ENCODE results near the gene CROCC2.
"Not testable (repeated sequence)": the region's sequence is repeated elsewhere in the genome, so short reads cannot be mapped to it uniquely, and the experiment has no call there.

The CROCC2 gene

GRCh38 chr2:240972201-240972600 is 66.1 kb downstream of the CROCC2 start:
- DNase-seq = no peak

- DNase-seq = no peak
These were observed 66.7 kb downstream of the CROCC2 start for GRCh38 chr2:240972636-240973521.

DNA sequence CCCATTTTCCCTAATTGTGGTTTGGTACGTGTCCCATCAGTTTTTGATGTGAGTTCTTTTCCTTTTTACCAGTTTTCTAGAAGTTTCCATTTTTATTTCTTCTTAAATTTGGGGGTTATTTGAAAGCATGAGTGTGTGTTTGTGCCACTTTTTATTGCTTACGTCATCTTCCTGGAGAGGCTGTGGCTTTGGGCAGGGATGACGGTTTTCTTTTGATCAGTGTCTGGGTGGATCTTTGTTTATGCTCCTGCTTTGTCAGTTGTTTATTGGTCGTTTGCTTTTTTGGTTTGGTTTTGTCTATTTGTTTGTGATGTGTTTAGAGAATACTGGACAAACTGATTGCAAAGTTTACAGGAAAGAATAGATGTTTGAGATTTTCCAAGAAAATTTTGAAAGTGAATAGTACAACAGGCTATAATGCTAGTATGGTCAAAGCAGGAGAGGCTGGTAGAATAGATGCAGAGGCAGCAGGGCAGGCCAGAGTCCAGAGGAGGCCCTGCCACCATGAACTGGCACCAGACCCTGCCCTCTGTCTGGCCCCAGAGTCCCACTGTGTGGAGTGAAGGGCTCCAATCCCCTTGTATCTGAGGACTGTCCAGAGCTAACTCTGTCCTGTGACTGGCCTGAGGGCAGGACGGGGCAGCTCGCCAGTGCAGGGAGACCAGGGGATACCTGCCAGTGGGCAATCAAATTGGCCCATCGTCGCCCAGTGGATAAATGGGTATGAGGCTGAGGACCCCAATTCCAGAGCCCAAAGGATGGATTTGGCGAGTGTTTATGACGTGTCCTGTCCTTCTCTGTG is 68.8 kb downstream of the CROCC2 start:
- peak; percentile 27 to 59 for DNase-seq

DNA sequence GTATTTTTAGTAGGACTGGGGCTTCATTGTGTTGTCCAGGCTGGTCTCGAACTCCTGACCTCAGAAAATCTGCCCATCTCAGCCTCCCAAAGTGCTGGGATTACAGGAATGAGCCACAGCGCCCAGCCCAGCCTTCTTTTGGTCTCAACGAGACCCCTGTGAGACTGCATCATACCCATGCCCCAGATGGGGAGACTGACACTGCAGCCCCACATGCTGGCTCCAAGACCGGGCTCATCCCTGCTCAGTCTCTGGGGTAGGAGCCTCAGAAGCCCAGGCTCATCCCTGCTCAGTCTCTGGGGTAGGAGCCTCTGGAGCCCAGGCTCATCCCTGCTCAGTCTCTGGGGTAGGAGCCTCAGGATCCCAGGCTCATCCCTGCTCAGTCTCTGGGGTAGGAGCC is 69.8 kb downstream of the CROCC2 start:
- DNase-seq = not testable (repeated sequence)

GRCh38 chr2:240981280-240981679 is 75.1 kb downstream of the CROCC2 start:
- no peak for DNase-seq

- no peak for DNase-seq
These were observed 76.0 kb downstream of the CROCC2 start for GRCh38 chr2:240981871-240982800.

DNA sequence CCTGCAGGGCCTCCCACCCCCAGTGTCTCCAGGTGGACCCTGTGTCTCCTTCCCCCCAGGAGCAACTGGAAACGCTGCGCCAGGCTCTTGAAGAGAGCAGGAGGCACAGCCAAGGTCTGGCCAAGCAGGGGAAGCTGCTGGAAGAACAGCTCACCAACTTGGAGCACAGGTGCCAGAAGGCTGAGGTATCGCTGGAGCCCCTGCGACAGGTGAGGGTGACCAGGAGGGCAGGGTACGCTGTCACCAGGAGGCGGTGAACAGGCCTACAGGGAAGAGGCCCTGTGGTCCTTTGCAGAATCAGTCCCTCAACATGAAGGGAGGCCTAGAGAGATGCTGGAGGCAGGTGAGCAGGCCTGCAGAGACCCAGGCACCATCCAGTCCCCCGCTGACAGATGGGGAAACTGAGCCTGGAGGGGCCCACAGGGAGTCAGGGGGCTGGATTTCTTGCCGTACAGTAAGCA is 76.7 kb downstream of the CROCC2 start:
- no peak for DNase-seq

GRCh38 chr2:240983361-240983995 is 77.3 kb downstream of the CROCC2 start:
- peak in 1 of 2 donors; percentile 37 for DNase-seq

GRCh38 chr2:240983996-240984498 is 77.9 kb downstream of the CROCC2 start:
- no peak for DNase-seq

GRCh38 chr2:240985881-240986786 is 80.0 kb downstream of the CROCC2 start:
- DNase-seq = no peak

DNA sequence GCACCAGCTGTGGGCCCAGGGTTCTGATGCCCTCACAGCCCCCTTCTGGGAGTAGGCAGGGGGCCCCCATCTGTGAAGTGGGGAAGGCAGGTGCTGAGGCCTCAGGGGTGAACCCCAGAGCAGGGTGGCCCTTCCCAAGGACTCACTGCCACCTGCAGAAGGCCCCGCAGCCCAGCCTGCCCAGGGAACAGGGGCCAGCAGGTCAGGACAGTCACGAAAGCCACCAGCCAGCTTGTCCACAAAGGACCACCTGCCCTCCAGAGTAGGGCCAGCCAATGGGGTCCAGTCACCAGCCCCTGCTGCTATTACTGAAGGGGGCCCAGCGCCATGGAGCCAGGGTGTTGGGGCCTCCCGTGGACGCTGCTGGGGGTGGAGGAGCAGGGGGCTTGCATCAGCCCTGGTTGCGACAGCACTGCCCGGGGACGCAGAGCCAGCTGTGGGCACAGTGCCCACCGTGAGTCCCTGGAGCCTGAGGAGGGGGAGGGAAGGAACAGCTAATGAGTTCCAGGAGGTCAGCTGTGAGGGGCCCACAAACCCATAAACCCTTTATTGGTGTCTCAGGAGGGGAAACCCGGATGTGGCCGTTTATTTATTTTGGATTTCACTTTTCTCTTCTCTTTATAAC is 80.8 kb downstream of the CROCC2 start:
- DNase-seq = no peak

DNA sequence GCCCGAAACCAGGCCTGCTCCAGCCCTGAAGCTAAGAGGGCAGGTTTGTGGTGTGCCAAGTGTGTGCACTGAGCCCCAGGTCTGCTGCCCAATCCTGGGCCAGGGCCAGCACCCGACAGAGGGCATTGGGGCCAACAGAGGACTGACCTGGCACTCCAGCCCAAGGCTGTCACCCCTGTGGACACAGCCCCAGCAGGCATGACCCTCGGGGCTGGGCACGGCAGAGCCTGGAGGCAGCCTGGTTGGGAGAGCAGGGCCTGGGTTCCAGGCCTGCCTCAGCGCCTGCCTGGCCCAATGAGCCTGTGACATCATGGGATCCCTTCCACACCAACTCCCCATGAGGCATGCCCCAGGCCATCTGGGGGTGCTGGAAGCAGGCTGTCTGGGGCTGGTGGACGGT is 81.5 kb downstream of the CROCC2 start:
- no peak for DNase-seq

DNA sequence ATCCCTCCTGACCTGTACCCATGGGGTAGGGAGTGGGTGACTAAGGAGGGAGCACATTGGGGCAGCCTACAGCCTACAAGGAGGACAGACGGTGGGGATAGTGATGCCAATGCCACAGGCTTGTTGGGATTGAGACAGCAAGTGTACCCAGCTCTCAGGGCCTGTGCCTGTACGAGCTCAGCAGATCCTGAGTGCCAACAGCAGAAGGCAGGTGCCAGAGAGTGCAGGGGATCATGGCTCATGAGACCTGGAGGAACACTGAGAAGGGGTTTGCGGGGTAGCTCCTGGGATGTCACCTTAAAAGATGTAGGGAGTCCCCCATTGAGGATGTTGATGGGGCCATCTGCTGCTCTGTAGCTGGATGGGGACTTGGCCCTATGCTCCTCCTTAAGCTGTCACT is 82.0 kb downstream of the CROCC2 start:
- DNase-seq = no peak

GRCh38 chr2:240988571-240989271 is 82.6 kb downstream of the CROCC2 start:
- no peak for DNase-seq

DNA sequence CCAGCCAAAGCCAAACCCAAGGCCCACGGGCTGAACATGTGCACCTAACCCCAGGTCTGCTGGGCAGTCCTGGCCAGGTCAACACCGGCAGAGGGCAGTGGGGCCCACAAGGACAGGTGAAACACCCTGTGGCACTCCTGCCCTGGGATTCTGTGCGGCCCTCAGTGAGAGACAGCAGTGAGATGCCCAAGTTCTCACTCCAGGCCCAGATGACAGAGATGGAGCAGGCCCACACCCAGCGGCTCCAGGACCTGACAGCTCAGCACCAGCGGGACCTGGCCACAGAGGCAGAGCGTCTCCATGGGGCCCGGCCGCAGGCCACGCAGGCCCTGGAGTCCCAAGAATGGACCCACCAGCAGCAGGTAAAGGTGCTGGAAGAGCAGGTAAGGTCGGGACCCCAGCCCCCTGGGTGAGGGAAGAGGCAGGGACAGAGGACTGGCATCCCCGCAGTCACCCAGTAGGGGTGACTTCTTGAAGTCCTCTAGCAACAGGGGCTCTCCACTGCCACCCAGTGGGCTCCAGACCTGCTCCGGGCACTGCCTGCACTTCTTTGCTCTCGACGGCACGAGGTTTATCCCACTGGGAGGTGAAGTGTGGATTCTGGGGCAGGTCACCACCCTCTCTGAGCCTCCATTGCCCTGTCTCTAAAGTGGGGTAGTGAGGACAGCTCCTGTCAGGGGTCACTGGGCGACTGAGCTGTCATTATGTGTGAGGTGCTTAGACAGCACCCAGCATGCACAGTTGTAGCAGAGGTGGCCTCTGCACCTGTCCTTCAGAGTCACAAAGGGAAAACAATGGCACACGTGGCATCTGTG is 83.5 kb downstream of the CROCC2 start:
- DNase-seq = no peak

DNA sequence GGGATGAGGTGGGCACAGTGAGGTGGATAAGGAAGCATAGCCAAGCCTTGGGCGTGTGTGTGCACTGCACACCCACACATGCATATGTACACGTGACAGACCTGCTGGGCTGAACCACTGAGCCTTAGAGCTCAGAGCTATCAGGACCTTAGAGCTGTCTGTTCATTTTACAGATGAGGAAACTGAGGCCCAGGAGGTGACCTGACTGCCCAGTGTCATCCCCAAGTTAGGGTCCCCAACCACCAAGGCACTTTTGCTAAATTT is 84.1 kb downstream of the CROCC2 start:
- DNase-seq = no peak

- DNase-seq = no peak
These were observed 84.7 kb downstream of the CROCC2 start for GRCh38 chr2:240990726-240991377.
